HG03064 (cell line): ENCODE results near the gene ERN2.
"Not testable (repeated sequence)": the region's sequence is repeated elsewhere in the genome, so short reads cannot be mapped to it uniquely, and the experiment has no call there.

Experiments used
- ATAC-seq: cut with Tn5 transposase; IDR thresholded peaks from one replicate; pipeline ENCODE4 v1.9.1; 2021; ENCODE audit warnings: low read depth; ENCODE audit not compliant: unreplicated experiment

The ERN2 gene

GRCh38 chr16:23712976-23713375, at the start of gene ERN2:
TSS of gene ERN2 (minus strand) at chr16:23713222. CDS start at chr16:23713187, 35 bp downstream.
- ATAC-seq = no peak

GRCh38 chr16:23757937-23758619, 45.1 kb upstream of the ERN2 start:
- ATAC-seq = no peak

- ATAC-seq = no peak
Observed at GRCh38 chr16:23757116-23757515, 44.1 kb upstream of the ERN2 start.

GRCh38 chr16:23755484-23755809, 42.4 kb upstream of the ERN2 start:
- ATAC-seq = no peak

GRCh38 chr16:23754594-23755483, 41.8 kb upstream of the ERN2 start, which contains the start of gene CHP2:
TSS of gene CHP2 (plus strand) at chr16:23755026. CDS start at chr16:23755050, 24 bp downstream.
- ATAC-seq = no peak

- no peak for ATAC-seq
Observed at GRCh38 chr16:23753908-23754593, 41.0 kb upstream of the ERN2 start.

DNA sequence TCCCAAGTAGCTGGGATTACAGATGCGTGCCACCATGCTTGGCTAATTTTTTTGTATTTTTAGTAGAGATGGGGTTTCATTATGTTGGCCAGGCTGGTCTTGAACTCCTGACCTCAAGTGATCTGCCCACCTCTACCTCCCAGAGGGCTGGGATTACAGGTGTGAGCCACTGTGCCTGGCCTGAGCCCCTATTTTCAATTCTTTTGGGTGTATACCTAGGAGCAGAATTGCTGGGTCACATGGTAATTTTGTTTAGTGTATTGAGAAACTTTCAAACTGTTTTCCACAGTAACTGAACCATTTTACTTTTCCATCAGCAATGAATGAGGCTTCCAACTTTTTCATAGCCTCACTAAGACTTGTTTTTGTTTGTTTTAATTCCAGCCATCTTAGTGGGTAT, 38.0 kb upstream of the ERN2 start:
- ATAC-seq = not testable (repeated sequence)

GRCh38 chr16:23748630-23749029, 35.6 kb upstream of the ERN2 start:
- ATAC-seq = no peak

GRCh38 chr16:23745263-23745662, 32.2 kb upstream of the ERN2 start:
- no peak for ATAC-seq

GRCh38 chr16:23742766-23743165, 29.7 kb upstream of the ERN2 start:
- ATAC-seq = no peak

- no peak for ATAC-seq
Observed at GRCh38 chr16:23741675-23742303, 28.8 kb upstream of the ERN2 start.

GRCh38 chr16:23739516-23739915, 26.5 kb upstream of the ERN2 start:
- no peak for ATAC-seq

DNA sequence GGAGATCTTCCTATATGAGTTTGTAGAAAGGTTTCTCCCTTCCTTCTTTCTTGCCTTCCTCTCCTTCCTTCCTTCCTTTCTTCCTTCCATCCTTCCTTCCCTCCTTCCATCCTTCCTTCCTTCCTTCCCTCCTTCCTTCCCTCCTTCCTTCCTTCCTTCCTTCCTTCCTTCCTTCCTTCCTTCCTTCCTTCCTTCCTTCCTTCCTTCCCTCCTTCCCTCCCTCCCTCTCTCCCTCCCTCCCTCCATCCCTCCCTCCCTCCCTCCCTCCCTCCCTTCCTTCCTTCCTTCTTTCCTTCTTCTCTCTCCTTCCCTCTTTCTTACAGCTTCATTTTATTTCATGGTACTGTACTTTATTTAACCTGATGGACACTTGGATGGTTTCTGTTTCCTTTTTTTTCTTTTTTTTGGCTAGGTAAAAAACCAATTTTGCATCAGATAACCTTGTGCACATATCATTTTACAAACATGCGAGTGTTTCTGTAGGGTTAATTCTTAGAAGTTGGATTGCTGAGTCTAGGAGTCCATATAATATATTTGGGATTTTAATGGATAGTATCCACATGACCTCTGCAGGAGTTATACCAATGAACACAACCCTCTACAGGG, 24.5 kb upstream of the ERN2 start:
- not testable (repeated sequence) for ATAC-seq

- no peak for ATAC-seq
Observed at GRCh38 chr16:23734176-23734893, 21.3 kb upstream of the ERN2 start.

GRCh38 chr16:23729503-23730424, 16.7 kb upstream of the ERN2 start:
- ATAC-seq = no peak

GRCh38 chr16:23728112-23728477, 15.1 kb upstream of the ERN2 start:
- no peak for ATAC-seq

- ATAC-seq = no peak
Observed at GRCh38 chr16:23726710-23727109, 13.7 kb upstream of the ERN2 start.

GRCh38 chr16:23724785-23725131, 11.7 kb upstream of the ERN2 start:
- ATAC-seq = no peak
